ENCODE measurements around the gene IGSF8.
"Not testable (repeated sequence)": the region's sequence is repeated elsewhere in the genome, so short reads cannot be mapped to it uniquely, and the experiment has no call there.

Gene IGSF8

GRCh38 chr1:160126342-160126741 lies 27.9 kb upstream of the IGSF8 start:
- DNase-seq (ENCODE audit: low spot score): not testable (repeated sequence)

GRCh38 chr1:160125746-160126145 lies 27.3 kb upstream of the IGSF8 start:
- DNase-seq (ENCODE audit: low spot score): no peak

GRCh38 chr1:160124705-160125478 lies 26.5 kb upstream of the IGSF8 start:
- DNase-seq (ENCODE audit: low spot score): no peak

- DNase-seq (ENCODE audit: low spot score): no peak
These were observed 25.3 kb upstream of the IGSF8 start for GRCh38 chr1:160123726-160124125.

GRCh38 chr1:160122978-160123495 lies 24.6 kb upstream of the IGSF8 start:
- DNase-seq (ENCODE audit: low spot score): no peak

- DNase-seq (ENCODE audit: low spot score): no peak
These were observed 23.0 kb upstream of the IGSF8 start for GRCh38 chr1:160121388-160121787.

- DNase-seq (ENCODE audit: low spot score): no peak
These were observed 22.4 kb upstream of the IGSF8 start for GRCh38 chr1:160120797-160121196.

- DNase-seq (ENCODE audit: low spot score): no peak
These were observed 20.5 kb upstream of the IGSF8 start for GRCh38 chr1:160118928-160119327.

GRCh38 chr1:160117709-160118183 lies 19.3 kb upstream of the IGSF8 start:
- no peak for DNase-seq (ENCODE audit: low spot score)

GRCh38 chr1:160117300-160117699 lies 18.9 kb upstream of the IGSF8 start:
- no peak for DNase-seq (ENCODE audit: low spot score)

- no peak for DNase-seq (ENCODE audit: low spot score)
These were observed 18.1 kb upstream of the IGSF8 start for GRCh38 chr1:160116283-160117147.

- no peak for DNase-seq (ENCODE audit: low spot score)
These were observed 17.3 kb upstream of the IGSF8 start, which contains the start of gene ATP1A2 for GRCh38 chr1:160115545-160116282. Gene ATP1A2 (plus strand): TSS chr1:160115759. CDS start chr1:160115862, 103 bp downstream.

GRCh38 chr1:160114085-160114484 lies 15.7 kb upstream of the IGSF8 start:
- no peak for DNase-seq (ENCODE audit: low spot score)

- no peak for DNase-seq (ENCODE audit: low spot score)
These were observed 15.0 kb upstream of the IGSF8 start for GRCh38 chr1:160113407-160113806.

GRCh38 chr1:160112357-160112756 lies 13.9 kb upstream of the IGSF8 start:
- DNase-seq (ENCODE audit: low spot score): no peak

- not testable (repeated sequence) for DNase-seq (ENCODE audit: low spot score)
These were observed 13.0 kb upstream of the IGSF8 start for GRCh38 chr1:160111462-160111861.

- no peak for DNase-seq (ENCODE audit: low spot score)
These were observed 11.3 kb upstream of the IGSF8 start for GRCh38 chr1:160109686-160110085.

GRCh38 chr1:160108888-160109662 lies 10.7 kb upstream of the IGSF8 start:
- no peak for DNase-seq (ENCODE audit: low spot score)

GRCh38 chr1:160107512-160107911 lies 9.1 kb upstream of the IGSF8 start:
- DNase-seq (ENCODE audit: low spot score): no peak

- DNase-seq (ENCODE audit: low spot score): no peak
These were observed 6.7 kb upstream of the IGSF8 start for GRCh38 chr1:160105155-160105554.

GRCh38 chr1:160104486-160104885 lies 6.1 kb upstream of the IGSF8 start:
- no peak for DNase-seq (ENCODE audit: low spot score)
